HEK293T (cell line): ENCODE data around the gene PCBP3.

Experiments used
- BHLHE40 ChIP-seq: fragments of 450-650 bp; IDR thresholded peaks from 2 replicates; pipeline ENCODE4 v1.6.1; 2016; ENCODE audit warnings: mild to moderate bottlenecking, moderate library complexity, borderline replicate concordance
- CTBP1 ChIP-seq: fragments of 450-650 bp; IDR thresholded peaks from 2 replicates; pipeline ENCODE4 v1.6.1; 2016; ENCODE audit warnings: borderline replicate concordance
- ELF4 ChIP-seq: fragments of 450-650 bp; IDR thresholded peaks from 2 replicates; pipeline ENCODE4 v1.6.1; 2017; ENCODE audit warnings: antibody characterized with exemption
- HDGF ChIP-seq: fragments of 450-650 bp; IDR thresholded peaks from 2 replicates; pipeline ENCODE4 v1.6.1; 2017; ENCODE audit warnings: antibody characterized with exemption, borderline replicate concordance
- LEF1 ChIP-seq: fragments of 450-650 bp; IDR thresholded peaks from 2 replicates; pipeline ENCODE4 v1.6.1; 2017; ENCODE audit warnings: mild to moderate bottlenecking, borderline replicate concordance
- SP1 ChIP-seq: fragments of 450-650 bp; IDR thresholded peaks from 2 replicates; pipeline ENCODE4 v1.6.1; 2017
- SUZ12 ChIP-seq: fragments of 450-650 bp; IDR thresholded peaks from 2 replicates; pipeline ENCODE4 v1.6.1; 2016; ENCODE audit warnings: mild to moderate bottlenecking
- TARDBP ChIP-seq: fragments of 450-650 bp; IDR thresholded peaks from 2 replicates; pipeline ENCODE4 v1.6.1; 2016
- TF ChIP-seq, protein P1 (sequence below): fragments of 450-650 bp; IDR thresholded peaks from 2 replicates; pipeline ENCODE4 v1.6.1; 2016

DNA sequence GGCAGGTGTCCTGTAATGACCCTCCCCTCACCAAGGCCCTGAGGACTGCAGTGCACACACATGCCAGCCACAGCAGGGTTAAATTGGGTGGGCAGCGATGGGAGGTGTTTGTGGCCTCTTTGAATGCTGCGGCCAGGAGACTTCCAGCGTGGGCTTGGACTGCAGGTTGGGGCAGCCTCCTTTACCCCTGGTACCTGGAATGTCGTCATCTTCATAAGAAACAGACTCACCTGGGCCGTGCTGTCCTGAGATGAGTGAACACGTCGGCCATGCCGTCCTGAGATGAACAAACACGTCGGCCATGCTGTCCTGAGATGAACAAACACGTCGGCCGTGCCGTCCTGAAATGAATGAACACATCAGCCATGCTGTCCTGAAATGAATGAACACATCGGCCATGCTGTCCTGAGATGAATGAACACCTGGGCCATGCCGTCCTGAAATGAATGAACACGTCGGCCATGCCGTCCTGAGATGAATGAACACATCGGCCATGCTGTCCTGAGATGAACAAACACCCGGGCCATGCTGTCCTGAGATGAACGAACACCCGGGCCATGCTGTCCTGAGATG is 288.0 kb downstream of the PCBP3 start:
- TF ChIP-seq BHLHE40, result no peak
- no peak for TF ChIP-seq SP1
- no peak for TF ChIP-seq TARDBP
- no peak for TF ChIP-seq HDGF
- TF ChIP-seq CTBP1, result no peak
- TF ChIP-seq ELF4, result no peak
- no peak for TF ChIP-seq SUZ12
- no peak for TF ChIP-seq LEF1
- TF ChIP-seq, protein P1, sequence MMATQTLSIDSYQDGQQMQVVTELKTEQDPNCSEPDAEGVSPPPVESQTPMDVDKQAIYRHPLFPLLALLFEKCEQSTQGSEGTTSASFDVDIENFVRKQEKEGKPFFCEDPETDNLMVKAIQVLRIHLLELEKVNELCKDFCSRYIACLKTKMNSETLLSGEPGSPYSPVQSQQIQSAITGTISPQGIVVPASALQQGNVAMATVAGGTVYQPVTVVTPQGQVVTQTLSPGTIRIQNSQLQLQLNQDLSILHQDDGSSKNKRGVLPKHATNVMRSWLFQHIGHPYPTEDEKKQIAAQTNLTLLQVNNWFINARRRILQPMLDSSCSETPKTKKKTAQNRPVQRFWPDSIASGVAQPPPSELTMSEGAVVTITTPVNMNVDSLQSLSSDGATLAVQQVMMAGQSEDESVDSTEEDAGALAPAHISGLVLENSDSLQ, result no peak
